GM13977 (cell line): Measurements from ENCODE around the gene PTPRA.

Experiments
- DNase-seq: peaks from one replicate; pipeline ENCODE4 v3.0.0; 2012; ENCODE audit warnings: low spot score
- CTCF ChIP-seq: IDR thresholded peaks from 2 replicates; pipeline ENCODE4 v1.5.1; 2012; ENCODE audit warnings: mild to moderate bottlenecking, control low read depth; ENCODE audit not compliant: insufficient read depth; ENCODE audit errors: extremely low read depth, missing control alignments
- in situ Hi-C: fragments of 300-500 bp; cut with MboI; formaldehyde crosslinking; loops from one replicate; pipeline ENCODE4 v1.12.0; 2022; ENCODE audit warnings: low sequenced_read_pairs, low pct_unique_long_range_greater_than_20kb, mixed read lengths, inconsistent platforms; ENCODE audit not compliant: unreplicated experiment

The PTPRA gene

GRCh38 chr20:2872459-2873009 is 747 bp upstream of the PTPRA start:
- in situ Hi-C loops: loop anchor here (10.0 kb wide), 1 partner anchor 102 kb away; no protein-coding TSS in a partner anchor
- peak; percentile 71 for DNase-seq
- peak; percentile 68 for TF ChIP-seq CTCF

- in situ Hi-C loops: loop anchor here (10.0 kb wide), 1 partner anchor 101 kb away; no protein-coding TSS in a partner anchor
- no peak for TF ChIP-seq CTCF
- peak; percentile 73 for DNase-seq
Observed at GRCh38 chr20:2873747-2874041, 413 bp downstream of the PTPRA start.

- no peak for DNase-seq
- in situ Hi-C loops: loop anchor here (10.0 kb wide), 1 partner anchor 100 kb away; no protein-coding TSS in a partner anchor
- no peak for TF ChIP-seq CTCF
Observed at GRCh38 chr20:2874456-2874855, 1.2 kb downstream of the PTPRA start.

GRCh38 chr20:2875690-2876203 is 2.5 kb downstream of the PTPRA start:
- in situ Hi-C loops: loop anchor here (10.0 kb wide), 1 partner anchor 99 kb away; no protein-coding TSS in a partner anchor
- DNase-seq: no peak
- TF ChIP-seq CTCF: no peak

- TF ChIP-seq CTCF: no peak
- DNase-seq: no peak
- in situ Hi-C loops: loop anchor here (10.0 kb wide), 1 partner anchor 96 kb away; no protein-coding TSS in a partner anchor
Observed at GRCh38 chr20:2878515-2878914, 5.2 kb downstream of the PTPRA start.

GRCh38 chr20:2879146-2879545 is 5.9 kb downstream of the PTPRA start:
- no peak for TF ChIP-seq CTCF
- no peak for DNase-seq
- in situ Hi-C loops: loop anchor here (10.0 kb wide), 1 partner anchor 96 kb away; no protein-coding TSS in a partner anchor
